Right renal pelvis (tissue), 4 donors: ENCODE data around the gene RAB8A. TPM values are rescaled to one million over a fixed set of nuclear protein-coding genes. Genes with fewer than 3 reads are reported as not detected.
"Not testable (repeated sequence)": the region's sequence is repeated elsewhere in the genome, so short reads cannot be mapped to it uniquely, and the experiment has no call there.

Experiments
- DNase-seq, 4 donors: peaks; one replicate each; pipeline ENCODE4 v3.0.0-alpha.2; 2013; ENCODE audit warnings: low read depth in 4 of 4, low spot score in 3 of 4, missing footprints in 1 of 4
- polyA plus RNA-seq, 4 donors: library from polyadenylated mRNA; unstranded; fragments of 120-200 nt; gene quantifications; one replicate each; pipeline ENCODE4 v1.2.1, GENCODE V29; 2013; ENCODE audit not compliant: insufficient read length in 4 of 4

Gene RAB8A
- polyA plus RNA-seq, 4 donors: 77.5 to 84.2 (median 79.1) TPM

DNA sequence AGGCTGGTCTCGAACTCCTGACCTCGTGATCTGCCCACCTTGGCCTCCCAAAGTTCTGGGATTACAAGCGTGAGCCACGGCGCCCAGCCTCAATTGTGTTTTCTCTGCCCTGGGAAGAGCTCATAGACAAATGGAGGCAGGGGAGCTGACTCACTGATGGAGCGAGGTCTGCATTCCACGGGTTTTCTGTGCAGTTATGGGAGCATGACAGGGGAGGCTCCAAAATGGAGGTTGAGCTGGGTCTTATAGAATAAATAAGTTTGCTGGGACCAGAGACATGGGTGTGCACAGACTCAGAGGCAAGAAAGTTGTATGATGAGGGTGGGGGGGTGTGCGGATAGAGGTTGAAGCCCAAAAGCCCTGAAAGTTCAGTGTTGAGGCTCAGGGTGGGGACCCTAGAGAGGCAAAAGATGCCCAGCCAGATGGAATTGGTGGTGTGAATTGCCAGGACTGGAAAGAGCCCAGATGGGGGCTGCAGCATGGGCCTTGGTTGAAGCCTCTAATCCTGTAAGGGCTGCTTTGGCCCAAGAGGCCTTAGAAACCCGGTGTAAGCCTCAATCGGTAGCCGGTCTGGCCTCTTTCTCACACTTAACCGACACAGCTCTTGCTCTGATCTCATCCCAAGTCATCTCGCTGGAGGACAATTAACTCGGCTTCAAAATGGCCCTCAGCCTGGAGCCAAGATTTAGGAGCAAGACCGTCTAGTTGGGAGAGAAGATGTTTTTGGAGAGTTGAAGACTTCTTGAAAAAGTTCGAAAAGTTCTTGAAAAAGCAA, 33.5 kb upstream of the RAB8A start:
- no peak for DNase-seq

DNA sequence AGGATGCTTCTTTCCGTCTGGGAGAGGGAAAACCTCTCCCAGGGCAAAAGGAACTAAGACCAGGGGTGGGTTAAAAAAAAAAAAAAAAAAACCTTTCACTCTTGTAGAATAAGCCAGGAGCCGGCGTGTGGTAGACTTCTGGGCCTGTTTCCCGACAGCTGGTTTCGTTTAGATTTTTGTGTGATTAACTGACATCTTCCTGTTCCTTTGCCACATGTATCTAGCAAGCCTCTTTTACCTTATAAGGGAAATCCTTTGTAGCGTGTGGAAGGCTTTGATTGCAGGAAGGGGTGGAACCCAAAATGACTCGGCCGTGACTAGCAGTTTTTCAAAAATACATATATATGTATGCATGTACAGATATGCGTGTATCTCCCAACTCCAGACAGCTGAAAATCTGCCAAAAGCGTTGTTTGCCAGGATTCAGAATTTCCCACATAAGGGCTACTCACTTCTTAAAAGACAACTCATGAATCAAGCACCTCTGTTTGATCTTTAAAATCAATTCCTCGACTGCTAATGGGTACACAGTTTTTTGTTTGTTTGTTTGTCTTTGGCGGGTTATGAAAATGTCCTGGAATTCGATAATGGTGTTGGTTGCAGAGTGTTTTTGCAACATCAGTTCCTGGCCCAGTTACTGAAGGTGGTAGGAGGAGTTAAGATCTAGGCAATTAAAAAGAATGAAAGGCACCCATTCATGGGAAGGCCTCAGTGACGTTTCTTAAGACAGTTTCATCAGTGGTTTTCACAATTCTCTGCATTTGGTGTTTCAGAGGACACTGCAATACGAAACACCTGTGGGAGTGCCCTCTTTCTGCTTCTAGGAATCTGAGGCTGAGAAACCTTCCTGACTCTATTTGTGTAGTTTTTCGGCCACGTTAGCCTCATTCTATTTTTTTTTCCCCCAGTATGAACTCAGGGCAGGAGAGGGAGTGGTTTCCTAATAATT, 32.7 kb upstream of the RAB8A start:
- DNase-seq: peak in 3 of 4 donors; percentile 77 to 85 (median 82)

DNA sequence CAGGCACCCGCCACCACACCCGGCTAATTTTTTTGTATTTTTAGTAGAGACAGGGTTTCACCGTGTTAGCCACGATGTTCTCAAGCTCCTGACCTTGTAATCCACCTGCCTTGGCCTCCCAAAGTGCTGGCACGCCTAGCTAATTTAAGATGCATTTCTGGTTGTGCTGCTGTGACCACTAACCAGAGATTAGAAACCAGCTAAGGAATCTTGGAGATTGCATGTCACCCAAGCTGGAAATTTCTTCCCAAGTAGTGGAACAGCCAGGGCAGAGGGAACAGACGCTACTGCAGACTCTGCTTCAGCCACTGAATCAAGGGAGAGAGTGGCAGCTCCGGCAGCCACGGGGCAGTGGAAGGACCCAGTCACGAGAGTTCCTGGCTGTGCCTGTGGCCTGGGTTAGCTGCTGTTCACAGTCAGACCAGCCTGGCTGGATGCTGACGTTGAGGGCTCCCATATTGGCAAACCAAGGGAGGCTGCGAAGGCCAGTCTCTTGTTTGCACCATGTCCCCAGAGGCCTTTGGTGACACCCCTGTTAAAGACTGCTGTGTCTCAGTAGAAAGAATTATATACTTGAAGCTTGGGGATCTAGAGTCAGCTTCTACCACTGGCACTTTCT, 27.5 kb upstream of the RAB8A start:
- DNase-seq: no peak

DNA sequence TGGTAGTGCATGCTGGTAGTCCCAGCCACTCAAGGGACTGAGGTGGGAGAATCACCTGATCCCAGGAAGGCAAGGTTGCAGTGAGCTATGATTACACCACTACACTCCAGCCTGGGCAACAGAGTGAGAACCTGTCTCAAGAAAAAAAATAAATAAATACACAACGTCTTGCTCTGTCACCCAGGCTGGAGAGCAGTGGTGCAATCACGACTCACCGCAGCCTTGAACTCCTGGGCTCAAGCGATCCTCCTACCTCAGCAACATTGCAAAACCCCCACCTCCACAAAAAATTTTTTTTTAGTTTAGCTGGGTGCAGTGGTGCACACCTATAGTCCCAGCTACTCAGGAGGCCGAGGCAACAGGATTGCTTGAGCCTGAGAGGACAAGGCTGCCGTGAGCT, 26.6 kb upstream of the RAB8A start:
- DNase-seq: no peak

DNA sequence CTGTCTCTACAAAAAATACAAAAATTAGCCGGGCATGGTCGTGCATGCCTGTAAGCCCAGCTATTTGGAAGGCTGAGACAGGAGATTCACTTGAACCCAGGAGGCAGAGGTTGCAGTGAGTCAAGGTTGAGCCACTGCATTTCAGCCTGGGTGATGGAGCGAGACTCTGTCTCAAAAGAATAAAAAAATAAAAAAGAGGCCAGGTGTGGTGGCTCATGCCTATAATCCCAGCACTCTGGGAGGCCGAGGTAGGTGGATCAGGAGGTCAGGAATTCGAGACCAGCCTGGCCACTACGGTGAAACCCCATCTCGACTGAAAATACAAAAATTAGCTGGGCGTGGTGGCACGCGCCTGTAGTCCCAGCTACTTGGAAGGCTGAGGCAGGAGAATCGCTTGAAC, 24.3 kb upstream of the RAB8A start:
- not testable (repeated sequence) for DNase-seq

DNA sequence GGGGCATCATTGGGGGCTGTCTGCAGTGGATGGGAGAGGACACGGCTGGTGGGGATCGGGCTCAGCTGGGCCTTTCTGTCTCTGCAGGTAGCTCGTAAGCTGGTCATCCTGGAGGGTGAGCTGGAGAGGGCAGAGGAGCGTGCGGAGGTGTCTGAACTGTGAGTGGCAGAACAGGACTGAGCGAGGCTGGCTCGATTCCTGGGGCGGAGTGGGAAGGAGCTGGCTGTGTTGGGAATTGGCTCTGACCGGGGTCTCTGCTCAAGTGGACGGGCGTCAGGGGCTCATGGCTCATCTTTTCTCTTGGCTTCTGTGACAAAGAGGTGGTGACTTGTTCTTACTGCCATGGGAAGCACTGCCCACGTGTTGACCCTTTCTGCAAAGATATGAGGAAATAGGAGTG, 23.7 kb upstream of the RAB8A start:
- DNase-seq: no peak

DNA sequence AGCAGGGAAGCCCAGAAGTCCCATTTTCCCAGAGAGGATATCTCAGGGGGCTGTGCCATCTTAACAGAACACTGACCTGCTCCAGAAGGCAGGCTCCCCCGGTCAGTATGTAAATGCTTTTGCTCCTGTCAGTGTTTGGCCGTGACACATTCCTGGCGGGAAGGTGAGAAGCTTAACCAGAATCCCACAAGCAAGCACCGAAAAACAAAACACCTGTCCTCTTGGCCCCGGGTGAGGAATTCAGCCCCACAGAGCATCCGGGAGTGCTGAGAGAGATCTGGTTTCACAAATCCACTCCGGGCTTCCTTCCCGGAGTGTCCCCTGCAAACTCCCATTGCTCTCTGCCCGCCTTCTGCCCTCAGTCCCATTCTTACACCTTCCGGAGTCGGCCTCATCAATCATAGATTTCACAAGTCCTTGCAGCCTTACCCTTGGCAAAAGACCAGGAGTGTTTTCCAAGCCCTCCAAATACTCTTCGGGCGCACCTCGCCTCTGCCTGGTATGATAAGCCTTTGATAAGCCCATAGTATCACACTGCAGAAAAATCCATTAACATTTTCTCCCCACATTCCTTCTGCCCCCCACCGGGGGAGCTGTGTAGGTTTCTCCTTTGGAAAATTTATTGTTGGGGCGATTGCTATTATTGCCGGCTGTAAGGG, 23.2 kb upstream of the RAB8A start:
- no peak for DNase-seq

DNA sequence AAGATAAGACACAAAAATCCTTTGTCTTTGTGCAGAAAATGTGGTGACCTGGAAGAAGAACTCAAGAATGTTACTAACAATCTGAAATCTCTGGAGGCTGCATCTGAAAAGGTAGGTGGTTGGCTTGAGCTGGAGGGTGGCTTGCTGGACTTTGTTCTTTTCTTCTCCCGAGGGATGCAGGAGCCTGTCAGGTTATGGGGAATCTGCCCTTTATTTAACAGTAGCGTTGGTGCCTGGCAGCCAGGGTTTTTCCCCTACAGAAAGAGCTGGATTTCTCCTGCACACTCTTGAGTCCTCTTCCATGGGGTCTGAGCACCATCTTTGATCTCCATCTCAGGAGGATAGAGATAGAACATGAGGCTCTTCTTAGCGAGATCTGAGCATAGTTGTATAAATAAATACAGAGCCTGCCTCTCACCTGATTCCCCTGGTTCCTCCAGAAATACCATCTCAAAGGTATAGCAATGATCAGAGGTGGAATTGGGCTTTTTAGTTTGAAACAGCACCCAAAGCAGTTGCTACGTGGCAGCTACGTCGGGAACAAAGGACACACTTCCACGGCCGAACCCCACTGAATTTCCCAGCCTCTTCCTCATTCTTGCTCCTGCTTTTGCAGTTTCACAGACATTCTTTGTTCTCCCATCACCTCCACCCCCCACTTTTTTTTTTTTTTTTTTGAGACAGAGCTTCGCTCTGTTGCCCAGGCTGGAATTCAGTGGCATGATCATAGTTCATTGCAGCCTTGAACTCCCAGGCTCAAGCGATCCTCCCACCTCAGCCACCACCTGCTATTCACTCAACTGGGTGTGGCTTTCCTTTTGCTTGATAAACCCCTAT, 22.5 kb upstream of the RAB8A start:
- DNase-seq: no peak

DNA sequence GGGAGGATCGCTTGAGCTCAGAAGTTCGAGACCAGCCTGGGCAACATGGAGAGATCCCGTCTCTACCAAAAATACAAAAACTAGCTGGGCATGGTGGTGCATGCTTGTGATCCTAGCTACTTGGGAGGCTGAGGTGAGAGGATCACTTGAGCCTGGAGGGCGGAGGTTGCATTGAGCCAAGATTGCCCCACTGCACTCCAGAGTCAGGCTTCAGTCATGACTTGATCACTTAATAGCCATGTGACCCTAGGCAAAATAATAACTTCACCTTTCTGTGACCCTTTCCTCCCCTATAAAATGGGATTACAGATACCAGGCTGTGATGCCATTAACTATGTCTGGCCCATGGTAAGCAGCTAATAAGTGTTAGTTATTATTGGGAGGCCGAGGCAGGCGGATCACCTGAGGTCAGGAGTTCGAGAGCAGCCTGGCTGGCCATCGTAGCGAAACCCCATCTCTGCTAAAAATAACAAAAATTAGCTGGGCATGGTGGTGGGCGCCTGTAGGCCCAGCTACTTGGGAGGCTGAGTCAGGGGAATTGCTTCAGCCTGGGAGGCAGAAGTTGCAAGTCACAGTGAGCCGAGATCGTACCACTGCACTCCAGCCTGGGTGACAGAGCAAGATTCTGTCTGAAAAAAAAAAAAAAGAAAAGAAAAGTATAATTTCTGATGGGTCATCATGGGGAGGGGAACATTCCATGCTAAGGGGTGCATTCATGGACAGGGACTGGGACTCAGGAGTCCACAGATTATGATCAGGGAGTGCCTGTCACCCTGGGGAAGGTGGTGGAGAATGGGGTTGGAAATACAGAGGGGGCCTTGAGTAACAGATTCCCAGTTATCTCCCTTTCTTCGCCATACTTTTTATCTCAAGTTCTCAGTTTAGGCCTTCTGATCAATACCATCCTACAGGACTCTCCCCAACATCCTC, 19.9 kb upstream of the RAB8A start:
- DNase-seq: no peak

DNA sequence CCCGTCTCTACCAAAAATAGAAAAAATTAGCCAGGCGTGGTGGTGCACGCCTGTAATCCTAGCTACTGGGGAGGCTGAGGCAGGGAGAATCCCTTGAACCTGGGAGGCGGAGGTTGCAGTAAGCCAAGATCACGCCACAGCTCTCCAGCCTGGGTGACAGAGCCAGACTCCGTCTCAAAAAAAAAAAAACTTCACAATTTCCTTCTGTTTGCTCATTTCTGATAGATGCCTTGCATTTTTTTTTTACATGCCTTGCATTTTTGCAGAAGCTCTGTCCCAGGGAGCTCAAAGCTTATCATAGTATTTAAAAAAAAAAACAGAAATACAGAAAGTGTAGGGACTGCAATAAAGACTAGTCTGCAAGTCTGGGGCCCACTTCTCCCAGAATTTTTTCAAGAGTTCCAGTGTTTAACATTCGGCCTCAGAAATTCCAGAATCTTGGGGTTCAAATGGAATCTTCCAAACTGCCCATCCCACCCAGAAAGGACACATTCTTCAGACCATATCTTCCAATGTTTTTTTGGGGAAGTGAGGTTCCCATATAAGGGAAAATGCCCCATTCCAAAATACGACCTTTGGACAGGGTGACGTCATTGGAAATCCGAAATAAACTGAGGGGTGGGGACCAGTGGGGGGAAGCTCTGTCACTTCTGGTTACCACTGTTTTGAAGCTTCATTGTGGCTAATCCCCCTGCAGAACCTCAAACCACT, 17.2 kb upstream of the RAB8A start:
- DNase-seq: no peak

DNA sequence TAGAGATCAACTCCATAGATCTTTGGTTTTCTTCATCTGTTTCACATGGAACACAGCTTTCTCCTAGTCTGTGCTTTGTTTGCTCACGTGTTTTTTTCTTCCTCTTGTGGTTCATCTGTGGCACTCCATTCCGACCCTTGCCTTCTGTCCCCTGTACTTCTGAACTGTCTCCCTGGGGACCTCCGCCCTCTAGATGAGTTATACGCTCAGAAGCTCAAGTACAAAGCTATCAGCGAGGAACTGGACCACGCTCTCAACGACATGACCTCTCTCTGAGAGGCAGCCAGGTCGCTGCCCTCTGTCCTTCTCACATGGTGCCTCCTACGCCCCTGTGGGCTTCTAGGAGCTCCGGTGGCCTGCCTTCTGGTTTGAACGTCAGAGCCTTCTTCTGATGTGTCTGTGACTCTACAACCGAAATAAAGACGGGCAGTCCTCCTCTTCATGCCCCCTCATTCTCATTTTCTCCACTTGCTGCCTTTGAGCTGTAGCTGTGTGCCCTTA, 16.6 kb upstream of the RAB8A start:
- no peak for DNase-seq

DNA sequence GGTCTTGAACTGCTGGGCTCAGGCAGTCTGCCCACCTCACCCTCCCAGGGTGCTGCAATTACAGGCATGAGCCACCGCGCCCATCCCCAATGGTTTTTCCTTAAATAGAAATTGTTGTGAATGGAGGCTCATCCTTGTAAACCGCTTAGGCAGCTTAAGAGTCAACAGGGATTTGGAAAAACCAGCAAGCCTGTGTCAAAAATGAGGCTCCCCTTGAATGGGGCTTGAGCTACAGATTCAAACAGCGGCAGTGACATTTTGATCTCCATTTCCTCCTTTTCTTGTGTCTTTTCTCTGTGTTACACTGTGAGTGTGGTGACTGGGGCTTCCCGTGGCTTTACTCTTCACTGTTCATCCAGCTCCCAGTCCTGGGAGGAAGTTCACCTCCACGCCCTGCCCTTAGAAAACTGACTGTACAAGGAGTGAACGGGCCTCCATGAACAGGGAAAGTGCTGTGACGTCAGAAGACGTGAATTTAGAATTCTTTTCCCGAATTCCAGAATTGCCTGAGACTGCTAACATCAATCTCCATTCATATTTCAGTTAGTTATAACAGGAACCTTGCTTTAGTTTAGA, 15.3 kb upstream of the RAB8A start:
- no peak for DNase-seq

DNA sequence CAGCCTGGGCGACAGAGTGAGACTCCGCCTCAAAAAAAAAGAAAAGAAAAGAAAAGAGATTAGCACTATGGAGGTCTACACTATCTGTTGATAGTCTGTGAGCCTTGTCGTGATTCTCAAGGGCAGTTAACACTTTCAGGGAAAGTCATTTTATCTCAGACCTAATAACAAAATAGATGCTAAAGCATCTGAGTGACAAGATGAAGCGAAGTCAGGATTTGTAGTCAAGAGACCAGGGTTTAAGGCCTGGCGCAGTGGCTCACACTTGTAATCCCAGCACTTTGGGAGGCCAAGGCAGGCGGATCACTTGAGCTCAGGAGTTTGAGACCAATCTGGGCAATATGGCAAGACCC, 13.3 kb upstream of the RAB8A start:
- no peak for DNase-seq

DNA sequence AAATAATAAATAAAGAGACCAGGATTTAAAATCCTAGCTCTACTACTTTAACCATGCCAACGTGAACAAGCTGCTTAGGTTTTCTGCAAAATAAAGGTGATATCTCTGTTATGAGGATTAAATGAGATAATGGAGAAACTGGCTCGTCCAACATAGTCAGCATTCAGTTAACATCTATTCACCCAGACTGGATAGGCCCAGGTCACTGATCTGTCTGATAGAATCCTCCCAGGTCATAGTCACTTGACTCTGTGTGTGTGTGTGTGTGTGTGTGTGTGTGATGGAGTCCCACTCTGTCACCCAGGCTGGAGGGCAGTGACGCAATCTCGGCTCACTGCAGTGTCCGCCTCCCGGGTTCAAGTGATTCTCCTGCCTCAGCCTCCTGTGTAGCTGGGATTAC, 12.9 kb upstream of the RAB8A start:
- DNase-seq: no peak

DNA sequence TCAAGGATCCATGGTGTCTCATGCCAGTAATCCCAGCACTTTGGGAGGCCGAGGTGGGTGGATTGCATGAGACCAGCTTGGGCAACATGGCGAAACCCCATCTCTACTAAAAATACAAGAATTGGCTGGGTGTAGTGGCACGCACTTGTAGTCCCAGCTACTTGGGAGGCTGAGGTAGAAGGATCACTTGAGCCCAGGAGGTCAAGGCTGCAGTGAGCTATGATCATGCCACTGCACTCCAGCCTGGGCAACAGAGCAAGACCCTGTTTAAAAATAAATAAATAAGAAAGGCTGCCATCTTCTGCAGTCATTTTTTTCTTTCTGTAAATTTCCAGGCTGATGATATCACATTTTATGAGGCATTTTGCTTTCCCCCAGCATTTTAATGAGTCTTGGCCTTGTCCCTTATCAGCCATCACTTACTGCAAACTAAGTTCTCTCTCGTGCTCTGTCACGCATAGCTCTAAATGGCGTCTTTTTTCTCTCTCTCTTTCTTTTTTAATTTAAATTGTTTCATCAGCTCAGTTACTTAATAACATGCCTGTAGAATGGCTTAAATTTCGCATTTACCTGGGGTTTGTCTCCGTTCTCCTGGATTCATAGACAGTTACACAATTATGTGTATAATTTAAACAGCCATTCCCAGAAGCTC, 12.2 kb upstream of the RAB8A start:
- DNase-seq: not testable (repeated sequence)

DNA sequence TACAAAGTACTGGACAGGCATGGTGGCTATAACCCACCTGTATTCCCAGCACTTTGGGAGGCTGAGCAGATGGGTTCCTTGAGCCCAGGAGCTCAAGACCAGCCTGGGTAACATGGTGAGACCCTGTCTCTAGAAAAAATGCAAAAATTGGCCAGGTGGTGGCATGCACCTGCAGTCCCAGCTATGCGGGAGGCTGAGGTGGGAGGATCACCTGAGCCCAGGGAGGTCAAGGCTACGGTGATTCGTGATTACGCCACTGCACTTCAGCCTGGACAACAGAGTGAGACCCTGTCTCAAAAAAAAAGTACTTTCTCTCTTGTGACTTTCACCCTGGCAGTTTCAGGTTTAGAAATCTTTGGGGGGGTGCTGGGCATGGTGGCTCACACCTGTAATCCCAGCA, 11.2 kb upstream of the RAB8A start:
- DNase-seq: no peak

DNA sequence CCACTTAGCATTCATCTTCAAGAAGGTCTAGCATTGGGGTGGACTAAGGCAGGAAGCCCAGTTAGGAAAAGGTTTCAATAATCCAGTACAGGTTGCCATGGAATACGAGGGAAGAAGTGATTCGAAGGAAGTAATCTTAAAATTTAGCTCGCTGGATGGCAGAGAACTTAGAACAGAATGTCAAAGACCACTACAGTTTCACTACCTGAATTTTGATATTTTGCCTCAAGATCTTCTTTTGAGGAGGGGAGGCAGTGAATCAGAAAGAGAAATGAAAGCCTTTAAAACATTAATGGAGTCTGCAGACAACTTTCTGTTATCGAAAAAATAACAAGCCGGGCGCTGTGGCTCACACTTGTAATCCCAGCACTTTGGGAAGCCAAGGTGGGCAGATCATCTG, 7.0 kb upstream of the RAB8A start:
- DNase-seq: no peak
